Rectal smooth muscle tissue (tissue), 1 donor: ENCODE results near the gene POFUT2.

ENCODE experiments used
- H3K27ac ChIP-seq: one replicate; pipeline ENCODE4 v1.7.0; 2013; ENCODE audit warnings: low read depth, low read length, inconsistent platforms
- H3K27me3 ChIP-seq: one replicate; pipeline ENCODE4 v1.7.0; 2013; ENCODE audit warnings: low read length; ENCODE audit not compliant: control insufficient read depth, insufficient read depth
- H3K36me3 ChIP-seq: one replicate; pipeline ENCODE4 v1.7.0; 2013; ENCODE audit warnings: low read length; ENCODE audit not compliant: control insufficient read depth, insufficient read depth
- H3K4me1 ChIP-seq: one replicate; pipeline ENCODE4 v1.7.0; 2013; ENCODE audit warnings: low read length; ENCODE audit not compliant: control insufficient read depth, insufficient read depth
- H3K4me3 ChIP-seq: one replicate; pipeline ENCODE4 v1.7.0; 2013; ENCODE audit warnings: low read length
- H3K9ac ChIP-seq: one replicate; pipeline ENCODE4 v1.7.0; 2013; ENCODE audit warnings: low read length

Gene POFUT2

GRCh38 chr21:45255381-45256020 is 32.2 kb downstream of the POFUT2 start:
- H3K4me3 ChIP-seq: no peak overlapping the region
- no peaks in the 10 kb centered on the region for H3K4me1 ChIP-seq
- no peaks in the 10 kb centered on the region for H3K36me3 ChIP-seq
- H3K27me3 ChIP-seq: peaks cover 12% of the 10 kb centered on the region
- no peak overlapping the region for H3K27ac ChIP-seq
- no peak overlapping the region for H3K9ac ChIP-seq

GRCh38 chr21:45254460-45254930 is 33.2 kb downstream of the POFUT2 start:
- Histone ChIP-seq H3K4me1 (no peaks in the 10 kb centered on the region), H3K9ac (no peak overlapping the region), H3K27ac (no peak overlapping the region), H3K36me3 (no peaks in the 10 kb centered on the region), H3K4me3 (no peak overlapping the region), H3K27me3 (peaks cover 12% of the 10 kb centered on the region)

DNA sequence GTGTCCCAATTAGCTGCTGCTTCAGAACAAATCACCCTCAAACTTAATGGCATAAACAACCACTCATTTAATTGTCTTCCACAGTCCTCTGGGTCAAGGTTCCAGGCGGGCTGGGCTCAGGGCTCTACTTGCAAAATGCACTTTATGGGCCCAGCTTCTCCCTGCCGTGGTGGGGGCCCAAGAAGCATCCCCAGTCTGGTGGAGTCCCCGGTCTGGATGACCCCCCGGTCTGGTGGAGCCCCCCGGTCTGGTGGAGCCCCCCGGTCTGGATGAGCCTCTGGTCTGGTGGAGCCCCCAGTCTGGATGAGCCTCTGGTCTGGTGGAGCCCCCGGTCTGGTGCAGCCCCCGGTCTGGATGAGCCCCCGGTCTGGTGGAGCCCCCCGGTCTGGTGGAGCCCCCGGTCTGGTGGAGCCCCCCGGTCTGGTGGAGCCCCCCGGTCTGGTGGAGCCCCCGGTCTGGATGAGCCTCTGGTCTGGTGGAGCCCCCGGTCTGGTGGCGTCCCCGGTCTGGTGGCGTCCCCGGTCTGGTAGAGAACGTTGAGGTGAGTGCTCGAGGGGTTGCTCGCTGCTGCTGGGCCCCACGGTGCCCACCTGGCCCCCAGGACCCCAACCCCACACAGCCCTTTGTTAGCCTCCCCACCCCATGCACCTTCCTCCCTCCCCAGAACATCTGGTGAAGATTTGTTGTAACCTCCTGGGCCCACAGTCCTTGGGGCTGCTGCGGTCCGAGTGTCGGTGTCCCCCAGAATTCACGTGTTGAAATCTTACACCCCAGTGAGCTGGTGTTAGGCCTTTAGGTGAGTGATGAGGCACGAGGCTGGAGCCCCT is 33.8 kb downstream of the POFUT2 start:
- no peaks in the 10 kb centered on the region for H3K36me3 ChIP-seq
- H3K27me3 ChIP-seq: peaks cover 12% of the 10 kb centered on the region
- H3K4me3 ChIP-seq: no peak overlapping the region
- no peak overlapping the region for H3K27ac ChIP-seq
- H3K9ac ChIP-seq: no peak overlapping the region
- peaks cover 5% of the 10 kb centered on the region for H3K4me1 ChIP-seq

GRCh38 chr21:45253180-45253579 is 34.5 kb downstream of the POFUT2 start:
- Histone ChIP-seq H3K4me3 (no peak overlapping the region), H3K36me3 (no peaks in the 10 kb centered on the region), H3K9ac (no peak overlapping the region), H3K4me1 (peaks cover 10% of the 10 kb centered on the region), H3K27ac (no peak overlapping the region), H3K27me3 (peaks cover 12% of the 10 kb centered on the region)

- Histone ChIP-seq H3K27me3 (peaks cover 9% of the 10 kb centered on the region), H3K9ac (no peak overlapping the region), H3K27ac (no peak overlapping the region), H3K4me3 (no peak overlapping the region), H3K36me3 (no peaks in the 10 kb centered on the region), H3K4me1 (peaks cover 10% of the 10 kb centered on the region)
Observed at GRCh38 chr21:45252448-45252925, 35.2 kb downstream of the POFUT2 start.

- peaks cover 10% of the 10 kb centered on the region for H3K4me1 ChIP-seq
- no peak overlapping the region for H3K9ac ChIP-seq
- H3K27me3 ChIP-seq: peaks cover 7% of the 10 kb centered on the region
- no peaks in the 10 kb centered on the region for H3K36me3 ChIP-seq
- H3K27ac ChIP-seq: no peak overlapping the region
- no peak overlapping the region for H3K4me3 ChIP-seq
Observed at GRCh38 chr21:45251635-45252447, 35.9 kb downstream of the POFUT2 start.

DNA sequence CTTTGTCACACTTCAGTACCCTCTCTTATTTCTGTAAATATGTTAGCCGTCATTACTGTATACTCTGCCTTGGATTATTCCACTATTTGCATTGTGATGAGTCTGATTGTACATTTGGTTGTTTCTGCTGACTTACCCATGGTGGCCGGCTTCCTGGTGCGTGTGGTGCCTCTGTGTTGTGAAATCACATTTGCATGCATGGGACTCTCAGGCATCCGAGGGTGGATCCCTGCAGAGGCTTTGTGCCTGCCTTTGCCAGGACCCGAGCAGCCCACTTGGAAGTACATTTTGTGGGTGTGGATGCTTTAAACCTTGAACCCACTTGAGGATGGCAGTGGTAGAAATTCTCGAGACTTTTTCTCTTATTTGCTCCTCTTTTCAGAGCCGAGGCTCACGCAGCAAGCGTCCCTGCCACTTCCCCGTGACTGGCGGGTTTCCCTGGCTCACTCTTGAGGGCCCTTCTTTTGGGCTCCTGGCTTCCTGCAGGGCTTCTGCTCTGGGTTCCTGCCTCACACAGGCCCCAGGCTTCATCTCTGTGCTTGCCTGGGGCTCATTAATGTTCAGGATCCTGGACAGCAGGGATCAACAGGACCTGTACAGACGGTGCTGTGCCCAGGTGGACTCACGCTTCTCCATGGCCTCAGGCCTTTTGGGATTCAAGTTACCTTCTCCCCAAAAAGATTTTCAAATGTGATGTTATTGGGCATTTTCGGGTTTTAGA is 36.6 kb downstream of the POFUT2 start:
- Histone ChIP-seq H3K9ac (no peak overlapping the region), H3K4me3 (no peak overlapping the region), H3K27me3 (no peaks in the 10 kb centered on the region), H3K36me3 (no peaks in the 10 kb centered on the region), H3K4me1 (peaks cover 10% of the 10 kb centered on the region), H3K27ac (no peak overlapping the region)

- Histone ChIP-seq H3K36me3 (no peaks in the 10 kb centered on the region), H3K4me3 (no peak overlapping the region), H3K27ac (peak overlapping the region; percentile 79)
Observed at GRCh38 chr21:45250272-45250671, 37.4 kb downstream of the POFUT2 start.

GRCh38 chr21:45249626-45250025 is 38.1 kb downstream of the POFUT2 start:
- Histone ChIP-seq H3K4me3 (no peak overlapping the region), H3K27me3 (no peaks in the 10 kb centered on the region), H3K4me1 (peaks cover 10% of the 10 kb centered on the region), H3K9ac (no peak overlapping the region), H3K36me3 (no peaks in the 10 kb centered on the region), H3K27ac (peak overlapping the region; percentile 79)

More at GRCh38 chr21:45250272-45250671, 37.4 kb downstream of the POFUT2 start:
- Histone ChIP-seq H3K4me1 (peaks cover 10% of the 10 kb centered on the region), H3K9ac (no peak overlapping the region), H3K27me3 (no peaks in the 10 kb centered on the region)

- H3K9ac ChIP-seq: no peak overlapping the region
- no peaks in the 10 kb centered on the region for H3K36me3 ChIP-seq
- H3K4me1 ChIP-seq: peaks cover 10% of the 10 kb centered on the region
- H3K27ac ChIP-seq: peak overlapping the region; percentile 79
- H3K4me3 ChIP-seq: peak overlapping the region; percentile 10
- H3K27me3 ChIP-seq: no peaks in the 10 kb centered on the region
Observed at GRCh38 chr21:45248893-45249381, 38.8 kb downstream of the POFUT2 start.

DNA sequence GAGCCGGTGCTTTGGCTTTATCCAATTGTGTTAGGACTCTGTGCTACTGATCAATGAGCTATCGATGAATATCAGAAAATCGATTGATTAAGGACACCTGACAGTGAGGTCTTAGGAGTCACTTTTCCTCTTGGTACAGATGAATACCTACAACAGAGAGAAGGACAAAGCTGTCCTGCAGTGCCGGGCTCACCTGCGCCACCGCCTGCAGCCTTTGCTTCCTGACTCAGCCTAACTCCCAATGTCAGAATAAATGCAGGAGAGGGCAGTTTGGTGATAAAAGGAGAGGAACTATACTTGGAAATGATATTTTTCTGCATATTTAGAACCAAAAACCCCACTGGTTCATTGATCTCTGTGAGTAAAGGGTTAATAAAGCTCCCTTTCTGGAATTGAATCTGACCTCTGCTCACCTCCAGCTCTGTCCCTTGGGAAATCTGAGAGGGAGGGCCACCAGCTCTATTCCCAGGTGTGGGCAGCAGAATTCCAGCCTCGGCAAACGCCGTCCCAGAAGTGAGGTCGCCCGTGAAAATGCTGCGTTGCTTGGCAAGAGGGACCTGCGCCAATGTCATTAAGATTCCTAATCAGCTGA is 39.3 kb downstream of the POFUT2 start:
- H3K9ac ChIP-seq: no peak overlapping the region
- H3K4me3 ChIP-seq: peak overlapping the region; percentile 10
- no peaks in the 10 kb centered on the region for H3K27me3 ChIP-seq

More for the DNA sequence above, 39.3 kb downstream of the POFUT2 start:
- Histone ChIP-seq H3K36me3 (no peaks in the 10 kb centered on the region), H3K27ac (no peak overlapping the region), H3K4me1 (peaks cover 10% of the 10 kb centered on the region)
